Vagina (tissue), 2 donors: Measurements from ENCODE around the gene GSTM1. TPM values are rescaled to one million over a fixed set of nuclear protein-coding genes. Genes with fewer than 3 reads are reported as not detected.

Source experiments
- DNase-seq, 2 donors: peaks; one replicate each; pipeline ENCODE4 v3.0.0-alpha.2; 2017; ENCODE audit errors: extremely low spot score in 2 of 2
- H3K27ac ChIP-seq: fragments of 200-600 bp; sonication (generic); one replicate; pipeline ENCODE4 v1.5.1; 2019
- H3K27me3 ChIP-seq: fragments of 200-600 bp; sonication (generic); one replicate; pipeline ENCODE4 v1.5.1; 2019
- H3K36me3 ChIP-seq, 2 donors: fragments of 200-600 bp; sonication (generic); one replicate each; pipeline ENCODE4 v1.5.1; 2017 to 2019
- H3K4me1 ChIP-seq: fragments of 200-600 bp; sonication (generic); one replicate; pipeline ENCODE4 v1.5.1; 2019
- H3K4me3 ChIP-seq, 2 donors: fragments of 200-600 bp; sonication (generic); 1 replicate in 1 of 2; 2 replicates in 1 of 2; pipeline ENCODE4 v1.5.1; 2016 to 2019
- H3K9me3 ChIP-seq: fragments of 200-600 bp; sonication (generic); one replicate; pipeline ENCODE4 v1.5.1; 2019
- CTCF ChIP-seq, 3 experiments: fragments of 450-650 bp in 2 of 3; fragments of 200-600 bp in 1 of 3; sonication (generic) in 1 of 3; IDR thresholded peaks; one replicate each; pipeline ENCODE4 v1.5.1; 2017 to 2019; ENCODE audit warnings: antibody characterized with exemption in 3 of 3, mild to moderate bottlenecking in 2 of 3, moderate library complexity in 2 of 3
- POLR2A ChIP-seq, 2 donors: fragments of 450-650 bp; IDR thresholded peaks; one replicate each; pipeline ENCODE4 v1.6.1; 2017; ENCODE audit warnings: antibody characterized with exemption in 2 of 2, mild to moderate bottlenecking in 2 of 2, moderate library complexity in 2 of 2
- POLR2AphosphoS5 ChIP-seq, 2 donors: sonication (generic); formaldehyde crosslinking; IDR thresholded peaks; one replicate each; pipeline ENCODE4 v1.9.0; 2017; ENCODE audit warnings: antibody characterized with exemption in 2 of 2, mild to moderate bottlenecking in 2 of 2, low read depth in 1 of 2; ENCODE audit not compliant: insufficient read depth in 1 of 2
- intact Hi-C: fragments of 100-400 bp; cut with DNase I; formaldehyde crosslinking; loops from one replicate; pipeline ENCODE4 v1.15.1; 2023
- total RNA-seq: library from RNA; depleted of rRNA; stranded (reverse); fragments of >200 nt; gene quantifications from one replicate; pipeline ENCODE4 v1.2.3, GENCODE V29; 2016

The GSTM1 gene
- total RNA-seq, 1 donor from 2014 or later: 156 TPM

DNA sequence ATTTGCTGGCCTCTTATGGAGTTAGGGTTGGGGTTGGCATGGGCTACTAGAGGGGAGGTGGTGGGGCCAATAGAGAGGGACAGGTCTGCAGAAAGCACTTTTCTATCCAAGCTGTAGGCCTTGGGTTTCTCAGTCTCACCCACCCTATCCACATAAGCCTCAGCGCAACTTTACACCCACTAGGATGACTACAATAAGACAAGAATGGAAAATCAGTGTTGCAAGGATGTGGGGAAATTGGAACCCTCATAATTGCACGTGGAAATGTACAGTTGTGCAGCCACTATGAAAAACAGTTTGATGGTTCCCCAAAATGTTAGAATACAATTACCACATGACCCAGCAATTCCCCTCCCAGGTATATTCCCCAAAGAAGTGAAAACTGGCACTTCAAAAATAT lies 45.8 kb upstream of the GSTM1 start:
- Histone ChIP-seq H3K27ac (no peak overlapping the region), H3K4me1 (peaks cover 22% of the 10 kb centered on the region), H3K4me3 (no peak overlapping the region), H3K27me3 (no peaks in the 10 kb centered on the region), H3K9me3 (no peaks in the 10 kb centered on the region), H3K36me3 (no peaks in the 10 kb centered on the region)
- intact Hi-C loops: loop anchor here (5.0 kb wide), 2 partner anchors 95 to 130 kb away; partner anchors contain the start of gene GNAI3
- no peak for TF ChIP-seq POLR2A (IDR thresholded peaks at IDR 0.05)
- no peak for TF ChIP-seq CTCF (IDR thresholded peaks at IDR 0.05)
- no peak for TF ChIP-seq POLR2AphosphoS5 (IDR thresholded peaks at IDR 0.05; ENCODE audit: insufficient read depth in 1 of 2, low read depth in 1 of 2)
- peak in 1 of 2 donors; percentile 60 for DNase-seq

DNA sequence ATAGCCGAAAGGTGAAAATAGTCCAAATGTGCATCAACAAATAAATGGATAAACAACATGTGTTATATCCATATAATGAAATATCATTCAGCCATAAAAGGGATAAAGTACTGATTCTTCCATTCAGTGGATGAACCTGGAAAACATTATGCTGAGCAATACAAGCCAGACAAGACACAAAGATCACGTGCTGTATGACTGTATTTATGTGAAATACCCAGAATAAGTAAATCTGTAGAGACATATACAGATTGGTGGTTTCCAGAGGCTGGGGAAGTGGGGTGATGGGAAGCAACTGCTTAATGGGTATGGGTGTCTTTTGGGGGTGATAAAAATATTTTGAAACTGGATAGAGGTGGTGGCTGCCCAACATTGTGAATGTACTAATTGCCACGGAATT lies 45.0 kb upstream of the GSTM1 start:
- Histone ChIP-seq H3K27me3 (no peaks in the 10 kb centered on the region), H3K9me3 (no peaks in the 10 kb centered on the region), H3K4me3 (no peak overlapping the region), H3K36me3 (no peaks in the 10 kb centered on the region), H3K27ac (no peak overlapping the region), H3K4me1 (peaks cover 22% of the 10 kb centered on the region)
- TF ChIP-seq CTCF (IDR thresholded peaks at IDR 0.05): no peak
- no peak for TF ChIP-seq POLR2A (IDR thresholded peaks at IDR 0.05)
- no peak for TF ChIP-seq POLR2AphosphoS5 (IDR thresholded peaks at IDR 0.05; ENCODE audit: insufficient read depth in 1 of 2, low read depth in 1 of 2)
- peak in 1 of 2 donors; percentile 13 for DNase-seq
- intact Hi-C loops: loop anchor here (5.0 kb wide), 2 partner anchors 95 to 130 kb away; partner anchors contain the start of gene GNAI3

- DNase-seq: peak in 1 of 2 donors; percentile 87
- intact Hi-C loops: loop anchor here (5.0 kb wide), 2 partner anchors 96 to 129 kb away; partner anchors contain the start of gene GNAI3
Measured at GRCh38 chr1:109643385-109644230, 44.0 kb upstream of the GSTM1 start.

DNA sequence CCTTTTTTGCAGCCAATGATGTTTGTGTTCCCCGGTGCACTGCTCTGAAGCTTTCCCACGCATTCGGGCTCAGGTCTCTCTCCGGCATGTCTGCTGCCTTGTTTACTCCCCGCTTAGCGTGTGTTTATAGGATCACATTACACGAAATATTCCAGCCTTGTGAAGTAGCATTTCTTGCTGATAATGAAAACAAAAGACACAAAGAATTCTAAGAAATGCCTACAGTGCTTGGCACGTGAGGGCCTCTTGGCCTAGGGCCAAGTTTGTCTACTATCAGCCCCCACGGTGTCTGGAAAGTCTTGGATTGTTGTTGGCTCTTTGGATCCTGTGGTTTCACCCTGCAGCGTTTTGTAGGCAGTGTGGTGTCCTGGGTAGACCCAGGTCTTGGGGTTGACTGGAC lies 42.9 kb upstream of the GSTM1 start:
- H3K4me3 ChIP-seq: no peak overlapping the region
- no peaks in the 10 kb centered on the region for H3K36me3 ChIP-seq
- intact Hi-C loops: loop anchor here (5.0 kb wide), 2 partner anchors 97 to 128 kb away; partner anchors contain the start of gene GNAI3
- DNase-seq: no peak
- no peak for TF ChIP-seq CTCF (IDR thresholded peaks at IDR 0.05)
- TF ChIP-seq POLR2A (IDR thresholded peaks at IDR 0.05): no peak
- no peak for TF ChIP-seq POLR2AphosphoS5 (IDR thresholded peaks at IDR 0.05; ENCODE audit: insufficient read depth in 1 of 2, low read depth in 1 of 2)
- H3K9me3 ChIP-seq: no peaks in the 10 kb centered on the region
- H3K27me3 ChIP-seq: no peaks in the 10 kb centered on the region
- H3K4me1 ChIP-seq: peaks cover 22% of the 10 kb centered on the region
- no peak overlapping the region for H3K27ac ChIP-seq

More at GRCh38 chr1:109643385-109644230, 44.0 kb upstream of the GSTM1 start:
- no peaks in the 10 kb centered on the region for H3K27me3 ChIP-seq
- no peak overlapping the region for H3K27ac ChIP-seq
- H3K36me3 ChIP-seq: no peaks in the 10 kb centered on the region
- no peaks in the 10 kb centered on the region for H3K9me3 ChIP-seq
- TF ChIP-seq POLR2AphosphoS5 (IDR thresholded peaks at IDR 0.05; ENCODE audit: insufficient read depth in 1 of 2, low read depth in 1 of 2): peak in 1 of 2 donors; percentile 20
- TF ChIP-seq CTCF (IDR thresholded peaks at IDR 0.05): peak; percentile 51 to 80 (median 70)
- TF ChIP-seq POLR2A (IDR thresholded peaks at IDR 0.05): no peak
- peaks cover 22% of the 10 kb centered on the region for H3K4me1 ChIP-seq
- H3K4me3 ChIP-seq: no peak overlapping the region
